GM13977 (cell line): ENCODE measurements around the gene AP3D1.
A peak's percentile ranks its signal among the peaks of the same experiment; 100 is the strongest.

Experiments used
- DNase-seq: peaks from one replicate; pipeline ENCODE4 v3.0.0; 2012; ENCODE audit warnings: low spot score
- in situ Hi-C: fragments of 300-500 bp; cut with MboI; formaldehyde crosslinking; loops from one replicate; pipeline ENCODE4 v1.12.0; 2022; ENCODE audit warnings: low sequenced_read_pairs, low pct_unique_long_range_greater_than_20kb, mixed read lengths, inconsistent platforms; ENCODE audit not compliant: unreplicated experiment
- TF ChIP-seq, protein P1 (sequence below): IDR thresholded peaks from 2 replicates; pipeline ENCODE4 v1.5.1; 2012; ENCODE audit warnings: mild to moderate bottlenecking, control low read depth; ENCODE audit not compliant: insufficient read depth; ENCODE audit errors: extremely low read depth, missing control alignments

The AP3D1 gene

DNA sequence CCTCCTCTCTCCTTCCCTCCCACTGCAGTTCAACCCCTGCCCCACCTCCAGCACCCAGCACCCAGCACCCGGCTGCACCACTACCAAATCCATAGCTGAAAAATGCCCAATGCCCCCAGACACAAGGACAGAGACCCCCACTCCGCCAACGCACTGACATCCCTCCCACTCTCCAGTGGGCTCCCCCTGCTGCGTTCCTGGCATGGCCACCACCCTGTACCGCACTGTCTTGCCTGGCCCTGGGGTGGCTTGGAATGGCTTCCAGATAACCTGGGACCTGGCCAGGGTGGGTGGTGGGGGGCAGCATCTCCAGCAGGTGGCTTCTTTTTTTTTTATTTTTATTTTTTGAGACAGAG, 94.6 kb downstream of the AP3D1 start:
- DNase-seq: no peak
- in situ Hi-C loops: no loop called here
- TF ChIP-seq, protein P1, sequence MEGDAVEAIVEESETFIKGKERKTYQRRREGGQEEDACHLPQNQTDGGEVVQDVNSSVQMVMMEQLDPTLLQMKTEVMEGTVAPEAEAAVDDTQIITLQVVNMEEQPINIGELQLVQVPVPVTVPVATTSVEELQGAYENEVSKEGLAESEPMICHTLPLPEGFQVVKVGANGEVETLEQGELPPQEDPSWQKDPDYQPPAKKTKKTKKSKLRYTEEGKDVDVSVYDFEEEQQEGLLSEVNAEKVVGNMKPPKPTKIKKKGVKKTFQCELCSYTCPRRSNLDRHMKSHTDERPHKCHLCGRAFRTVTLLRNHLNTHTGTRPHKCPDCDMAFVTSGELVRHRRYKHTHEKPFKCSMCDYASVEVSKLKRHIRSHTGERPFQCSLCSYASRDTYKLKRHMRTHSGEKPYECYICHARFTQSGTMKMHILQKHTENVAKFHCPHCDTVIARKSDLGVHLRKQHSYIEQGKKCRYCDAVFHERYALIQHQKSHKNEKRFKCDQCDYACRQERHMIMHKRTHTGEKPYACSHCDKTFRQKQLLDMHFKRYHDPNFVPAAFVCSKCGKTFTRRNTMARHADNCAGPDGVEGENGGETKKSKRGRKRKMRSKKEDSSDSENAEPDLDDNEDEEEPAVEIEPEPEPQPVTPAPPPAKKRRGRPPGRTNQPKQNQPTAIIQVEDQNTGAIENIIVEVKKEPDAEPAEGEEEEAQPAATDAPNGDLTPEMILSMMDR: no peak

DNA sequence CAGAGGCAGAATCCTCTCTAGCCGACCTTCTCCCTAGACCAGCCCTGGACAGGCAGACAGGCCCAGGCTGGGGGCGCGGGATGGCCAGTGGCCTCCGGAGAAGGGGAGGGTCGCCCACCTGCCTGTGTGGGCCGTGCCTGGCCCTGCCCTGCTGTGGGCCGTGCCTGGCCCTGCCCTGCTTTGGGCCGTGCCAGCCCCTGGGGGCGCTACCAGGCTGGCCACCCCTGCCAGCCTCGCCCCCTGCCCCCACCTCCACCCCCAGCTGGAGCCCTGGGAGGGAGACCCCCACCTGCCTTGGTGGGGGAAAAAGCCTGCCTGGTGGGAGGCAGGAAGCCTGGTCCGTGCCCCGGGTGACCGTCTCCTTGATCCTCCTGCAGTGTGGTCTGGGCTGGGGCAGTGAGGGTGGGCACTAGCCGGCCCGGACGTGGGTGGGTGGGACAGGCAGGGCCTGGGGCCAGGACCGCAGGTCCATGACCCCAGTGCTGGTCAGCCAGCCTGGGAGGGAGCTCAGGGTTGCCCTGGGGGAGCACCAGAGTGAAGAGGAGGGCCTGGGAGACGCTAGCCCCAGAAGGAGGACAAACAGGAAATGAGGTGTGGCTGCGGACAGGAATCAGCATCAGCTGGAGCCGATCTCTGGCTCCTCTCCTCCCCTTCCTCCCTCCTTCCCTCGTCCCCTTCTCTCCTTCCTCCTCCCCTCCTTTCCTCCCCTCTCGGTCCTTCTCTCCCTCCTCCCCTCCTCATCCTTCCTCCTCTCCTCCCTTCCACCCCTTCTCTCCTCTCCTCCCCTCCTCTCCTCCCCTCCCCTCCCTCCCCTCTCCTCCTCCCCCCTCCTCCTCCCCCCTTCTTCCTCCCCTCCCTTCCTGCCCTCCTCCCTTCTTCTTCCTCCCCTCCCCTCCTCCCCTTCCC, 95.2 kb downstream of the AP3D1 start:
- DNase-seq: no peak
- in situ Hi-C loops: no loop called here
- TF ChIP-seq, protein P1: no peak

DNA sequence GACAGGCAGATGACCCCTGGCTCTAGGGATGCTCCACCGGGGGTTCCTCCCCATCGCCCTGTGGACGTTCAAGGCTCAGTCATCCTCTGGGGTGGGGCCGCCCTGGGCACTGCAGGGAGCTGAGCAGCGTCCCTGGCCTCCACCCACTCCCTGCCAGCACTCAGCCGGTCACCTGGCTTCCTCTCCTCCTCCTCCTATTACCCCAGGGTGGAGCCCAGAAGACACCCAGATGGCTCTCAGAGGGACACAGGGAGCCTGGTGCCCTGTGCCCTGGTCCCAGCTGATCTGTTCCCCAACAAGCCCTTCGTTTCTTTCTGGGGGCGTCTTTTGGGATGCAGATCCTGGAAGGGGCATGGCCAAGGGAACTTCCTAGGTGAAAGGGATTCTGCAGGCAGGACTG, 96.6 kb downstream of the AP3D1 start:
- DNase-seq: no peak
- TF ChIP-seq, protein P1: no peak
- in situ Hi-C loops: no loop called here

DNA sequence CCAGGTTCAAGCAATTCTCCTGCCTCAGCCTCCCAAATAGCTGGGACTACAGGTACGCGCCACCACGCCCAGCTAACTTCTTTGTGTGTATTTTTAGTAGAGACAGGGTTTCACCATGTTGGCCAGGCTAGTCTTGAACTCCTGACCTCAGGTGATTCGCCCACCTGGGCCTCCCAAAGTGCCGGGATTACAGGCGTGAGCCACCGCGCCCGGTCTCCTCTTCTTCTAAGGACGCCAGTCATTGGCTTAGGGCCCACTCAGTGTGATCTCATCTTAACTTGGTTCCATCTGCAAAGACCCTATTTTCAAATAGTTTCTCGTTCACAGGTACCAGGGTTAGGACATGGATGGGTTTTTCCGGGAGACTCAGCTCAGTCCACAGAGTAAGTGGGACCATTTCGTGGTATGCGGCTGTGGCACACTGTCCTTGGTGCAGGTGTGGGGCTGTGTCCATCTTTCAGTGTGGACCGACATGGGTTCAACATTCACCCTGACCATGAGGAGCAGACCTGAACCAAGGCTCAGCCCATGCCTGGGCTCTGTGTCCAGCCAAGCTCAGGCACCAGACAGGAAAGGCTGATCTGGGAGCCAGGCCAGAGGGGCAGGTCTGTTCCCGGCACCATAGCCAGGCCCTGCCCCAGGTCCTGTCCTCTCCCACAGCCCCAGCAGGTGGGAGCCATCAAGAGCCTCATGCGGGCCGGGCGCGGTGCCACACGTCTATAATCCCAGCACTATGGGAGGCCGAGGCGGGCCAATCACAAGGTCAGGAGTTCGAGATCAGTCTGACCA, 97.6 kb downstream of the AP3D1 start:
- in situ Hi-C loops: no loop called here
- TF ChIP-seq, protein P1: no peak
- no peak for DNase-seq

DNA sequence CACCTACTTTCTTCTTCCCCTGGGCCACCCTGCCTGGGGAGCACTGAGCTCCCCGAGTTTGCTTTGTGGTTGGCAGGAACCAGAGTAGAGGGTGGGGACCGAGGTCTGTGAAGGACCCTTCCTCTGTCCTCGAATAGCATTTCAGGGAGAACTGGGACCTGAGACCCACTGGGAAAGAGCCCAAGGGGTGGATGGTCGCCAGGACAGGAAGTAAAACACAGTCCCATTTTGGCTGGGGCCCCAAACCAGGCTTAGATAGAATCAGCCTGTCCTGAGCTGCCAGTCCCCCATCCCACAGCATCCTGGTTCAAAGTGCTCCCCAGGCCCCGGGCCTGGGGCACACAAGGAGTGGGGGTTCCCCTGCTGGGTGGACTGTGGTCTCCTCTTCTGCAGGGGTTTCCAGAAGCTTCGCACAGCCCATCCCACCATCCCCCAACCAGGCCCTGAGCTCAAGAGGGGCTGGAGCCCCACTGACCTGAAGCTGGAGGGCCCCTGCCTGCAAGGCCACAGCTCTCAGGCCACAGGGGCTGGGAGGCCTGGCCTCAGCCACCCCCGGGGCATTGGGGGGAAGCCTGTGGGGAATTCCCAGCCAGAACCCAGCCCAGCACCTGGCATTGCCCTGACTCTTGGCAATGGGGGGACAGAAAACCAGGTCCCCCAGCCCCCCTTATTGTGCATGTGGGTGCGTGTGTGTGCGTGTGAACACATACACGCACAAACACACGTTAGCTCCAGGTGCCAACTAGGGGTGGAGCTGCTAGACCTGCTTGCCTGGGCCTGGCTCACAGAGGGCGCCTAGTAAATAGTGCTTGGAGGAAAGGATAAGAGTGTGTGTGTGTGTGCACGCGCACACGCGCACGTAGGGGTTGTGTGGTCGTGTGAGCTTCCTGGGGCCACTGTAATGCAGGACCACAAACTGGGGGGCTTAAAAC, 99.3 kb downstream of the AP3D1 start:
- TF ChIP-seq, protein P1: peak; percentile 11
- no peak for DNase-seq
- in situ Hi-C loops: no loop called here
